HFFc6 (cell line): Measurements from ENCODE around the gene FBRS. TPM values are rescaled to one million over a fixed set of nuclear protein-coding genes. Genes with fewer than 3 reads are reported as not detected.
"Not testable (repeated sequence)": the region's sequence is repeated elsewhere in the genome, so short reads cannot be mapped to it uniquely, and the experiment has no call there.

Source experiments
- DNase-seq: peaks from one replicate; pipeline ENCODE4 v3.0.0-alpha.2; 2018
- H3K27ac Mint-ChIP-seq: 2 replicates; pipeline ENCODE4 v1.8.0; 2020; ENCODE audit warnings: mild to moderate bottlenecking, mixed read lengths
- H3K27me3 Mint-ChIP-seq: 2 replicates; pipeline ENCODE4 v1.8.0; 2021; ENCODE audit warnings: mild to moderate bottlenecking, moderate library complexity, mixed read lengths; ENCODE audit not compliant: insufficient read depth
- H3K36me3 Mint-ChIP-seq: 2 replicates; pipeline ENCODE4 v1.8.0; 2021; ENCODE audit warnings: low read depth, mixed read lengths
- H3K4me1 Mint-ChIP-seq: 2 replicates; pipeline ENCODE4 v1.8.0; 2020; ENCODE audit warnings: low read depth, mixed read lengths
- H3K4me3 Mint-ChIP-seq: 2 replicates; pipeline ENCODE4 v1.8.0; 2020; ENCODE audit warnings: mild to moderate bottlenecking, moderate library complexity, mixed read lengths
- H3K9me3 Mint-ChIP-seq: 2 replicates; pipeline ENCODE4 v1.8.0; 2020; ENCODE audit warnings: mild to moderate bottlenecking, mixed read lengths
- total RNA-seq, 6 experiments: library from RNA; stranded (reverse); fragmentation: NEBNext Ultra II Directional; extraction: Animal tissue kit (Norgen Biotek cat#: 25700); gene quantifications; 2 replicates in 1 of 6; 3 replicates in 5 of 6; pipeline ENCODE4 v1.2.3, GENCODE V29; 2021
- TF ChIP-seq, protein P1 (sequence below): fragments of 200-600 bp; sonication (generic); IDR thresholded peaks from 2 replicates; pipeline ENCODE4 v1.5.0; 2021; ENCODE audit warnings: antibody characterized with exemption, mild to moderate bottlenecking

The FBRS gene
- total RNA-seq, 6 experiments from 2014 or later, result 54.1 to 72.1 (median 64.5) TPM

DNA sequence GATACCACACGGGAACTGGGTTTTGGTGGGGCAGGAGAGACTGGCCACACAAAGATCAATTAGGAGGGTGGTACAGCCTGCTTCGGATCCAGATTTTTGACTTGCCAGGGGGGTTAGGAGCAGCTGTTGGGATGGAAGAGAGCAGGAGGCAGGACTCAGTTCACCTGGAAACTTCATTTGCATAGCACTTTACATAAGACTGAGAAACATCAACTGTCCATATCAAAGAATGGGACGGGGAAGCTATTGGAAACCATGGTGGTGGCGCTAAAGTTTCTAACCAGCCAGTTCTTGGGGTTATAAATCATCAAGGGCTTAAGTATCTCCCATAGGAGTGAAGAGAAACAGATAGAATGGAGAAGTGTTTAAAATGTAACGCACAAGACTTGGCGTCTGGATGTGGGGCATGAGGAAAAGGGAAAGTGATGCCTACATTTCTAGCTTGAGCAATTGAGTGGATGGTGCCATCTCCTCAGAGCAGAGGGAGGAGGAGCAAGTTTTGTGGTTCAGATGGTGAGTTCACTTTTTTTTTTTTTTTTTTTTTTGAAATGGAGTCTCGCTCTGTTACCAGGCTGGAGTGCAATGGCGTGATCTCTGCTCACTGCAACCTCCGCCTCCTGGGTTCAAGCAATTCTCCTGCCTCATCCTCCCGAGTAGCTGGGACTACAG is 34.3 kb downstream of the FBRS start:
- no peaks in the 10 kb centered on the region; the same call in none of the 2 replicates for H3K27me3 Mint-ChIP-seq

DNA sequence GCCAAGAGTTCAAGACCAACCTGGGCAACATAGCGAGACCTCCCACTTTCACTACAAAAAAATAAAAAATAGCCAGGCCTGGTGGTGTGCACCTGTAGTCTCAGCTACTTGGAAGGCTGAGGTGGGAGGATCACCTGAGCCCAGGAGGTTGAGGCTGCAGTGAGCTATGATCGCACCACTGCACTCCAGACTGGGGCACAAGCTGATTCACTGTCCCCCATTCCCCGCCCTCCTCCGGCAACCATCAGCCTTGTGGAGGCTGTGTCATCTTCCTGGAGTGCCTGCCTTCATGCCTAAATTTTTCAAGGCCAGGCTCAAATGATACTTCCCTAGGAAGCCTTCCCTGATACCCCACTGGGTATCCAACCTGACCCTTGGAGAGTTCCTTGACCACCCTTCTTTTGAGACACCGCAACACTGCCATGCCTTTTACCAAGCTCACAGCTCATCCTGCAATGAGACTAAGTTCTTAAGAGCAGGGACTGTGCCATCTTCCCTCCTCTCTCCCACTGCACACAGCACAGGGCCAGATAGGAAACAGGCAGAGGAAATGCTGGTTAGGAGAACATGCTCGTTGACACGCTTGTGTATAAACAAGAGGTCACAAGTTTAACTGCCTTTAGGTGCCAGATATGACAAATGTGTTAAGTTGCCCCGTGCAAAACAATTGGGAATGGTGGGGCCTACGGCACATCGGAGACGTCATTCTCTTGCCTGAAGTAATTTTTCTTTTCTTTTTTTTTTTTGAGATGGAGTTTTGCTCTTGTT is 36.9 kb downstream of the FBRS start:
- H3K27ac Mint-ChIP-seq, result no peak overlapping the region
- H3K36me3 Mint-ChIP-seq, result peaks cover 10% of the 10 kb centered on the region
- H3K4me1 Mint-ChIP-seq, result peaks cover 38% of the 10 kb centered on the region
- peaks cover 2% of the 10 kb centered on the region for H3K27me3 Mint-ChIP-seq
- no peak for DNase-seq
- TF ChIP-seq, protein P1, sequence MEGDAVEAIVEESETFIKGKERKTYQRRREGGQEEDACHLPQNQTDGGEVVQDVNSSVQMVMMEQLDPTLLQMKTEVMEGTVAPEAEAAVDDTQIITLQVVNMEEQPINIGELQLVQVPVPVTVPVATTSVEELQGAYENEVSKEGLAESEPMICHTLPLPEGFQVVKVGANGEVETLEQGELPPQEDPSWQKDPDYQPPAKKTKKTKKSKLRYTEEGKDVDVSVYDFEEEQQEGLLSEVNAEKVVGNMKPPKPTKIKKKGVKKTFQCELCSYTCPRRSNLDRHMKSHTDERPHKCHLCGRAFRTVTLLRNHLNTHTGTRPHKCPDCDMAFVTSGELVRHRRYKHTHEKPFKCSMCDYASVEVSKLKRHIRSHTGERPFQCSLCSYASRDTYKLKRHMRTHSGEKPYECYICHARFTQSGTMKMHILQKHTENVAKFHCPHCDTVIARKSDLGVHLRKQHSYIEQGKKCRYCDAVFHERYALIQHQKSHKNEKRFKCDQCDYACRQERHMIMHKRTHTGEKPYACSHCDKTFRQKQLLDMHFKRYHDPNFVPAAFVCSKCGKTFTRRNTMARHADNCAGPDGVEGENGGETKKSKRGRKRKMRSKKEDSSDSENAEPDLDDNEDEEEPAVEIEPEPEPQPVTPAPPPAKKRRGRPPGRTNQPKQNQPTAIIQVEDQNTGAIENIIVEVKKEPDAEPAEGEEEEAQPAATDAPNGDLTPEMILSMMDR, result no peak
- no peak overlapping the region for H3K4me3 Mint-ChIP-seq
- H3K9me3 Mint-ChIP-seq, result no peaks in the 10 kb centered on the region

More for the DNA sequence above, 34.3 kb downstream of the FBRS start:
- TF ChIP-seq, protein P1, result no peak
- H3K36me3 Mint-ChIP-seq, result no peaks in the 10 kb centered on the region
- no peak overlapping the region for H3K4me3 Mint-ChIP-seq
- H3K4me1 Mint-ChIP-seq, result peaks cover 26% of the 10 kb centered on the region
- no peaks in the 10 kb centered on the region for H3K9me3 Mint-ChIP-seq
- no peak overlapping the region for H3K27ac Mint-ChIP-seq
- DNase-seq, result no peak

DNA sequence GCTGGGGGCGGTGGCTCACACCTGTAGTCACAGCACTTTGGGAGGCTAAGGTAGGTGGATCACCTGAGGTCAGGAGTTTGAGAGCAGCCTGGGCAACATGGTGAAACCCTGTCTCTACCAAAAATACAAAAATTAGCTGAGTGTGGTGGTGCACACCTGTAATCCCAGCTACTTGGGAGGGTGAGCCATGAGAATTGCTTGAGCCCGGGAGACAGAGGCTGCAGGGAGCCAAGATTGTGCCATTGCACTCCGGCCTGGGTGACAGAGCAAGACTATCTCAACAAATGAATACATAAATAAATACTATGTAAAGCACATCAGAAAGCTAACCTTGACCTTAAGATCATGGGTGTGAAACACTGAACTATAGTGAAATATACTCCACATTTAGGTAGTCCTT is 38.4 kb downstream of the FBRS start:
- not testable (repeated sequence) for DNase-seq, H3K27me3 Mint-ChIP-seq, H3K9me3 Mint-ChIP-seq, H3K27ac Mint-ChIP-seq, H3K4me3 Mint-ChIP-seq
- peaks cover 47% of the 10 kb centered on the region for H3K4me1 Mint-ChIP-seq
- peaks cover 14% of the 10 kb centered on the region for H3K36me3 Mint-ChIP-seq

DNA sequence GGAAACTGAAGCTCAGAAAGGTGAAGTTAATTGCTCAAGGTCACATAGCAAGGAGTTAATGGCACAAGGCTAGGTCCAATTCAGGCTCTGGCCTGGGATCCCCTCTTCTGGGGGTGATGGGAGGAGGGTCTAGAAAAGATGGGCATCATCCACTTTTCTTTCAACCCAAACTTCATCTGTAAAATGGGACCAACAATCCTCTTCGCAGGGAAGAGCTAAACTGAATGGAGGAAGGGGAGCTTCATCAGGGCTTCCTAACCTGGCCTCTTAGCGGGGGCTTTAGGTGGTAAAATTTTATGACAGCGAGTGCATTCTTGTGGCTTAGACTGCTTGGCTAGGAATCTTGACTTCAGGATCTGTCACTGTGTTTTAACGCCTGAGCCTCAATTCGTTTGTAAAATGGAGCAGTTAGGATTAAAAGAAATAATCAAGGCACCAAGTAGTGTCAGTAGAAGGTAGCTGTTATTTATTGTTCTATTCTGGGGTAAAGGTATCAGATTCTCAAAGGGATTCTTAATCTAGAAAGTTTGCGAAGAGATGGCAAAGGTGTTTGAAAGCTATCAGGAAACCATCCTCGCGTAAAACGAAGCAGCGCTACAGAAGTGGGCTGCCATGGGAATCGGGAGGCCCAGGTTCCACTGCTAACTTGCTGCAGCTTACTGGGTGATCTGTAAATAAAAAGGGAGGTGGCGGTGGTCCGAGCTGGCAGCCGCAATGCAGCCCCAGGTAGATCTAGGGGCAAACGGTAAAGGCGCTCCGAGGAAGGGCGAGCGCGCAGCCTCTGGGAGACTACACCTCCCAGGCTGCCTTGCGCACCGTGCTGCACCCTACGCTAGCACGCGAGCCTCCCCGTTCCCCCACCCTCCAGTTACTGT is 39.3 kb downstream of the FBRS start:
- Mint-ChIP-seq H3K9me3 (no peaks in the 10 kb centered on the region), H3K27me3 (peaks cover 2% of the 10 kb centered on the region), H3K36me3 (peaks cover 14% of the 10 kb centered on the region), H3K27ac (peak overlapping the region; percentile 100), H3K4me3 (peak overlapping the region; percentile 97), H3K4me1 (peaks cover 44% of the 10 kb centered on the region)
- DNase-seq, result no peak
- TF ChIP-seq, protein P1, result no peak

DNA sequence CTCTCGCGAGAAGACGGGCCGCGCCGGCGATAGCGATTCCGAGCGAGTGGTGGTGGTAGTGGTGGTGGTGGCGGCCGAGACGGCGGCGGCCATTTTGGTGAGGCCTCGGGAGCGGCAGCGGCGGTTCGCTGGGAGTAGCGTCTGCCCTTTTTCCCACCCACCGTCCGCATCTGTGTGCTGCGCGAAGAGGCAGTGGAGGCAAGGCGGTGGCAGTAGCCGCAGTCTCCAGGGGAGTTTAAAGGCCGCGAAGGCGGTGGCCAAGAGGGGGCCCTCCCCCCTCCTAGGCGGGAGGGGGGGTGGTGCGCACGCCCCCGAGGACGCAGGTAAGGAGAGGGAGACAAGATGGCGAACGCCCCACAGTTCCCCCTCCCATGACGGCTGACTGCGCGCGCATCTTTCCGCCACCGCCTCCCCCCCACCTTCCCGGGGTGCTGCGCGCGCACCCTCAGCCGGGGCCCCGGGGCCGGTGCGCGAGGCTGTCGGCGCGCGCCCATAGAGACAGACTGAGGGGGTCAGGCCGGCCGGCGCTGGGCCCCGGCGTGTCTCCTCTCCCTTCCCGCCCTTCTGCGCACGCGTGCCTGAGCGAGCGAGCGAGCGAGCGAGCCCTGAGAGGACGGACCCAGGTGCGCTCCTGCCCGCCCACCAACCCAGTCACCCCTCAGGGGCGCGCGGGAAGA is 40.0 kb downstream of the FBRS start:
- Mint-ChIP-seq H3K27ac (peak overlapping the region; percentile 100), H3K4me1 (peaks cover 40% of the 10 kb centered on the region), H3K4me3 (peak overlapping the region; percentile 97), H3K36me3 (peaks cover 14% of the 10 kb centered on the region), H3K27me3 (peaks cover 2% of the 10 kb centered on the region), H3K9me3 (no peaks in the 10 kb centered on the region)
- DNase-seq, result peak; percentile 97
- TF ChIP-seq, protein P1, result 0 out of 2 replicates have a peak, but pooled peaks have one; percentile 13
